Measurements from ENCODE around the gene PBX2.

- TF ChIP-seq, protein P1, sequence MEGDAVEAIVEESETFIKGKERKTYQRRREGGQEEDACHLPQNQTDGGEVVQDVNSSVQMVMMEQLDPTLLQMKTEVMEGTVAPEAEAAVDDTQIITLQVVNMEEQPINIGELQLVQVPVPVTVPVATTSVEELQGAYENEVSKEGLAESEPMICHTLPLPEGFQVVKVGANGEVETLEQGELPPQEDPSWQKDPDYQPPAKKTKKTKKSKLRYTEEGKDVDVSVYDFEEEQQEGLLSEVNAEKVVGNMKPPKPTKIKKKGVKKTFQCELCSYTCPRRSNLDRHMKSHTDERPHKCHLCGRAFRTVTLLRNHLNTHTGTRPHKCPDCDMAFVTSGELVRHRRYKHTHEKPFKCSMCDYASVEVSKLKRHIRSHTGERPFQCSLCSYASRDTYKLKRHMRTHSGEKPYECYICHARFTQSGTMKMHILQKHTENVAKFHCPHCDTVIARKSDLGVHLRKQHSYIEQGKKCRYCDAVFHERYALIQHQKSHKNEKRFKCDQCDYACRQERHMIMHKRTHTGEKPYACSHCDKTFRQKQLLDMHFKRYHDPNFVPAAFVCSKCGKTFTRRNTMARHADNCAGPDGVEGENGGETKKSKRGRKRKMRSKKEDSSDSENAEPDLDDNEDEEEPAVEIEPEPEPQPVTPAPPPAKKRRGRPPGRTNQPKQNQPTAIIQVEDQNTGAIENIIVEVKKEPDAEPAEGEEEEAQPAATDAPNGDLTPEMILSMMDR (conservative IDR thresholded peaks at IDR 0.05 in 1 of 2, IDR thresholded peaks at IDR 0.05 in 1 of 2; ENCODE audit: extremely low read depth in 1 of 2, insufficient read depth in 1 of 2, low read depth in 1 of 2, low read length in 2 of 2) = no peak
- no peak for TF ChIP-seq EZH2 (IDR thresholded peaks at IDR 0.05; ENCODE audit: borderline replicate concordance, low read length)
Observed at GRCh38 chr6:32179766-32180405, 10.1 kb downstream of the PBX2 start.
